Stimulated activated CD8-positive, alpha-beta memory T cell treated with anti-CD3 and anti-CD28 coated beads, Interleukin-7, amount 100 ng/mL, for 1 hour (primary cell): ENCODE measurements around the gene SNX30.

ENCODE experiments used
- DNase-seq, 2 donors: peaks; one replicate each; pipeline ENCODE4 v3.0.0-alpha.2; 2020; ENCODE audit warnings: low read depth in 2 of 2

SNX30 gene

GRCh38 chr9:112752334-112753125 is 2.0 kb downstream of the SNX30 start:
- no peak for DNase-seq

- DNase-seq = no peak
These were observed 3.2 kb downstream of the SNX30 start for GRCh38 chr9:112753725-112754124.

- DNase-seq = no peak
These were observed 4.0 kb downstream of the SNX30 start for GRCh38 chr9:112754578-112754977.

- no peak for DNase-seq
These were observed 4.5 kb downstream of the SNX30 start for GRCh38 chr9:112755016-112755427.

- DNase-seq = no peak
These were observed 5.1 kb downstream of the SNX30 start for GRCh38 chr9:112755675-112756074.

- DNase-seq = no peak
These were observed 6.8 kb downstream of the SNX30 start for GRCh38 chr9:112757282-112757883.

GRCh38 chr9:112757940-112758339 is 7.4 kb downstream of the SNX30 start:
- DNase-seq = no peak

- DNase-seq = no peak
These were observed 10.3 kb downstream of the SNX30 start for GRCh38 chr9:112760821-112761220.

- DNase-seq = no peak
These were observed 11.5 kb downstream of the SNX30 start for GRCh38 chr9:112761912-112762655.

- no peak for DNase-seq
These were observed 12.4 kb downstream of the SNX30 start for GRCh38 chr9:112762726-112763518.

- DNase-seq = no peak
These were observed 13.8 kb downstream of the SNX30 start for GRCh38 chr9:112764344-112764743.

- DNase-seq = no peak
These were observed 14.3 kb downstream of the SNX30 start for GRCh38 chr9:112764837-112765236.

- no peak for DNase-seq
These were observed 14.7 kb downstream of the SNX30 start for GRCh38 chr9:112765281-112765680.

GRCh38 chr9:112771359-112772214 is 21.0 kb downstream of the SNX30 start:
- DNase-seq = no peak

GRCh38 chr9:112772215-112772509 is 21.6 kb downstream of the SNX30 start:
- DNase-seq = no peak

GRCh38 chr9:112772551-112772950 is 22.0 kb downstream of the SNX30 start:
- DNase-seq = no peak

- no peak for DNase-seq
These were observed 23.7 kb downstream of the SNX30 start for GRCh38 chr9:112774006-112774996.

GRCh38 chr9:112777914-112778313 is 27.4 kb downstream of the SNX30 start:
- DNase-seq = no peak

- DNase-seq = no peak
These were observed 30.0 kb downstream of the SNX30 start for GRCh38 chr9:112780450-112781036.

GRCh38 chr9:112782218-112782617 is 31.7 kb downstream of the SNX30 start:
- no peak for DNase-seq
